ENCODE measurements around the gene PTPN6. TPM values are rescaled to one million over a fixed set of nuclear protein-coding genes. Genes with fewer than 3 reads are reported as not detected.

Gene PTPN6
- total RNA-seq, 1 donor from 2014 or later, result 0.29 TPM

GRCh38 chr12:7001921-7002591 lies 50.9 kb downstream of the PTPN6 start:
- no peak for DNase-seq (ENCODE audit: extremely low read depth, low read depth, low spot score)

- no peak for DNase-seq (ENCODE audit: extremely low read depth, low read depth, low spot score)
Observed at GRCh38 chr12:7004287-7004803, 53.2 kb downstream of the PTPN6 start.

- no peak for DNase-seq (ENCODE audit: extremely low read depth, low read depth, low spot score)
Observed at GRCh38 chr12:7004840-7005239, 53.7 kb downstream of the PTPN6 start.

GRCh38 chr12:7005311-7005710 lies 54.2 kb downstream of the PTPN6 start:
- DNase-seq (ENCODE audit: extremely low read depth, low read depth, low spot score), result no peak

GRCh38 chr12:7006639-7007038 lies 55.5 kb downstream of the PTPN6 start:
- DNase-seq (ENCODE audit: extremely low read depth, low read depth, low spot score), result no peak

- no peak for DNase-seq (ENCODE audit: extremely low read depth, low read depth, low spot score)
Observed at GRCh38 chr12:7008864-7009263, 57.7 kb downstream of the PTPN6 start.

- DNase-seq (ENCODE audit: extremely low read depth, low read depth, low spot score), result no peak
Observed at GRCh38 chr12:7009512-7009911, 58.4 kb downstream of the PTPN6 start.

Other genes starting within 250 kb of the PTPN6 start
- gene COPS7A, start 227.3 kb upstream of the PTPN6 start, total RNA-seq, result 58.8 and 72.9 TPM in 2 replicates
- gene MLF2, start 198.2 kb upstream of the PTPN6 start, total RNA-seq, result 186 and 229 TPM in 2 replicates
- gene PTMS, start 185.0 kb upstream of the PTPN6 start, total RNA-seq, result 240 and 281 TPM in 2 replicates
- not detected in 2 replicates for gene LAG3, start 178.8 kb upstream of the PTPN6 start, total RNA-seq
- gene CD4, start 161.8 kb upstream of the PTPN6 start, total RNA-seq, result not detected in 2 replicates
- gene GPR162, start 129.5 kb upstream of the PTPN6 start, total RNA-seq, result 2.0 and 3.7 TPM in 2 replicates
- gene P3H3, start 122.9 kb upstream of the PTPN6 start, total RNA-seq, result 53.8 and 87.9 TPM in 2 replicates
- gene GNB3, start 110.4 kb upstream of the PTPN6 start, total RNA-seq, result 0.39 and 2.3 TPM in 2 replicates
- 6.0 and 14.6 TPM in 2 replicates for gene CDCA3, start 100.1 kb upstream of the PTPN6 start, total RNA-seq
- 74.8 and 77.1 TPM in 2 replicates for gene USP5, start 99.2 kb upstream of the PTPN6 start, total RNA-seq
- gene TPI1, start 83.8 kb upstream of the PTPN6 start, total RNA-seq, result 542 and 832 TPM in 2 replicates
- 5.3 and 5.5 TPM in 2 replicates for gene SPSB2, start 78.1 kb upstream of the PTPN6 start, total RNA-seq
- 6.3 and 9.6 TPM in 2 replicates for gene LRRC23, start 46.5 kb upstream of the PTPN6 start, total RNA-seq
- gene ENO2, start 36.8 kb upstream of the PTPN6 start, total RNA-seq, result 18.1 and 18.4 TPM in 2 replicates
- 33.6 and 64.6 TPM in 2 replicates for gene ATN1, start 23.4 kb upstream of the PTPN6 start, total RNA-seq
- gene RNU7-1, start 7.5 kb upstream of the PTPN6 start, total RNA-seq, result not detected in 2 replicates
- 180 and 194 TPM in 2 replicates for gene C12orf57, start 7.3 kb upstream of the PTPN6 start, total RNA-seq
- 240 and 281 TPM in 2 replicates for gene PHB2, start 19.3 kb downstream of the PTPN6 start, total RNA-seq
- 24.3 and 25.3 TPM in 2 replicates for gene EMG1, start 19.6 kb downstream of the PTPN6 start, total RNA-seq
- 15.4 and 19.4 TPM in 2 replicates for gene LPCAT3, start 67.1 kb downstream of the PTPN6 start, total RNA-seq
- 0.64 and 0.68 TPM in 2 replicates for gene C1S, start 109.4 kb downstream of the PTPN6 start, total RNA-seq
- gene C1R, start 141.1 kb downstream of the PTPN6 start, total RNA-seq, result 1.4 and 3.9 TPM in 2 replicates
- gene C1RL, start 157.9 kb downstream of the PTPN6 start, total RNA-seq, result 21.6 and 21.7 TPM in 2 replicates
- gene RBP5, start 177.5 kb downstream of the PTPN6 start, total RNA-seq, result 5.5 TPM in 1 of 2 replicates, not detected in the other
- gene CLSTN3, start 179.0 kb downstream of the PTPN6 start, total RNA-seq, result 61.0 and 138 TPM in 2 replicates
- 27.4 and 27.9 TPM in 2 replicates for gene PEX5, start 238.3 kb downstream of the PTPN6 start, total RNA-seq